ENCODE results near the gene LRP1.

DNA sequence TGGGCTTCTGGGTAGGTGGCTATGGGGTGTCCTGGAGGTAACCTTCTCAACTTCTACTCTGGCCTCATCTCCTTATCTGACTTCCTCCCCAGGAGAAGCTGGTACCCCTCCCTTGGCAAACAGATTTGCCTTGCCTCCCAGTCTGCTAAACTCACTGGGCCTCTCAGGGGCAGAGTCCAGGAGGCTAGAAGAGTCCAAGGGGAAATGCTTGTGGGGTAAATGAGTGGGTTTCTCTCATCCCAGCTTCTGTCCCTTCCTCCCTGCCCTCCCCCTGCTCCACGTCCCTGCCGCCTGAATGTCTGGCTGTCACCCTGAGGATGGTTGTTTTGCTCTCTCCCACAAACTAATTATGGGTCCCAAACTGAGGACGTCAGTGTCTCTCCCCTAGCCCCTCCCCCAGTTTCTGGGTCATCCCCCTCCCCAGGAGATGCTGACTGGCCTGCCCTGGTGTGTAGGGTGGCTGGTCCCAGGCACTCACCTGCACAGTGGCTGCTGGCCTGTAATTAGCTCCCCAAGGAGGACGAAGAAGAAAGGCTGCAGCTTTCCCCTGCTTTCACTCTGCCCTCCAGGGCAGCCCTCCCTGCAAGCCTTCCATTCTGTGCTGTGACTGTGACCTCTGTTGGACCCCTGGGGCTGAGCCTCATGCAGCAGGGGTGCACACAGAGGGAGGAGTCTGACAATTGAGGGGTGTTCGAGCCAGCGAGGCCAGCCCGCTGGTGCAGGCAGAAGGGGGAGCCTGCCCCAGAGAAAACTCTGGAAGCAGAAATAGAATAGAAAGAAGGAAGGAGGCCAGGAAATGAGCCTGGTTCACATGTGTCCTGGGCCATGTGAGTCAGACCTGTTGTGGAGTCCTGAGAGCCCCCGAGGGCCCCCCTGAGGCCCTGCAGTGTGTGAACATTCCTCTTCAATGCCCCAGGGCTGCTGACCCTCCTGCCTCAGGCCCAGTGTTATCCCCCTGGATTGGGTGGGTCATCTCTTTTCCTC, 19.0 kb downstream of the LRP1 start, which contains the start of gene LRP1-AS:
- TF ChIP-seq, protein P1, sequence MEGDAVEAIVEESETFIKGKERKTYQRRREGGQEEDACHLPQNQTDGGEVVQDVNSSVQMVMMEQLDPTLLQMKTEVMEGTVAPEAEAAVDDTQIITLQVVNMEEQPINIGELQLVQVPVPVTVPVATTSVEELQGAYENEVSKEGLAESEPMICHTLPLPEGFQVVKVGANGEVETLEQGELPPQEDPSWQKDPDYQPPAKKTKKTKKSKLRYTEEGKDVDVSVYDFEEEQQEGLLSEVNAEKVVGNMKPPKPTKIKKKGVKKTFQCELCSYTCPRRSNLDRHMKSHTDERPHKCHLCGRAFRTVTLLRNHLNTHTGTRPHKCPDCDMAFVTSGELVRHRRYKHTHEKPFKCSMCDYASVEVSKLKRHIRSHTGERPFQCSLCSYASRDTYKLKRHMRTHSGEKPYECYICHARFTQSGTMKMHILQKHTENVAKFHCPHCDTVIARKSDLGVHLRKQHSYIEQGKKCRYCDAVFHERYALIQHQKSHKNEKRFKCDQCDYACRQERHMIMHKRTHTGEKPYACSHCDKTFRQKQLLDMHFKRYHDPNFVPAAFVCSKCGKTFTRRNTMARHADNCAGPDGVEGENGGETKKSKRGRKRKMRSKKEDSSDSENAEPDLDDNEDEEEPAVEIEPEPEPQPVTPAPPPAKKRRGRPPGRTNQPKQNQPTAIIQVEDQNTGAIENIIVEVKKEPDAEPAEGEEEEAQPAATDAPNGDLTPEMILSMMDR (conservative IDR thresholded peaks at IDR 0.05; ENCODE audit: low read depth, low read length), result no peak
- no peak for TF ChIP-seq EZH2phosphoT487 (IDR thresholded peaks at IDR 0.05; ENCODE audit: borderline replicate concordance, low read length)
